Erythroblast (primary cell): ENCODE measurements around the gene MCTP1.

Experiments used
- GATA1 ChIP-seq: IDR thresholded peaks from 2 replicates; pipeline ENCODE4 v1.6.1; 2011; ENCODE audit warnings: low read depth, mild to moderate bottlenecking, control low read depth, low read length, moderate library complexity
- POLR2A ChIP-seq: IDR thresholded peaks from 2 replicates; pipeline ENCODE4 v1.6.1; 2011; ENCODE audit warnings: mild to moderate bottlenecking, low read length

- TF ChIP-seq POLR2A = no peak
- TF ChIP-seq GATA1 = no peak
Measured at GRCh38 chr5:95191330-95191729, 93.6 kb downstream of the MCTP1 start.
